Activated naive CD8-positive, alpha-beta T cell treated with anti-CD3 and anti-CD28 coated beads for 36 hours (primary cell): ENCODE data around the gene SPANXC. TPM values are rescaled to one million over a fixed set of nuclear protein-coding genes. Genes with fewer than 3 reads are reported as not detected.
"Not testable (repeated sequence)": the region's sequence is repeated elsewhere in the genome, so short reads cannot be mapped to it uniquely, and the experiment has no call there.

Source experiments
- DNase-seq: peaks from one replicate; pipeline ENCODE4 v3.0.0; 2021
- H3K27ac Mint-ChIP-seq: one replicate; pipeline ENCODE4 v1.8.0; 2022; ENCODE audit warnings: mild to moderate bottlenecking, moderate library complexity, mixed read lengths
- H3K27me3 Mint-ChIP-seq: one replicate; pipeline ENCODE4 v1.8.0; 2022; ENCODE audit warnings: mild to moderate bottlenecking, mixed read lengths
- H3K36me3 Mint-ChIP-seq: one replicate; pipeline ENCODE4 v1.8.0; 2021; ENCODE audit warnings: mild to moderate bottlenecking, mixed read lengths
- H3K4me1 Mint-ChIP-seq: one replicate; pipeline ENCODE4 v1.8.0; 2021; ENCODE audit warnings: mixed read lengths
- H3K4me3 Mint-ChIP-seq: one replicate; pipeline ENCODE4 v1.8.0; 2022; ENCODE audit warnings: mild to moderate bottlenecking, moderate library complexity, mixed read lengths
- H3K9me3 Mint-ChIP-seq: one replicate; pipeline ENCODE4 v1.8.0; 2022; ENCODE audit warnings: mixed read lengths
- total RNA-seq, 2 experiments: library from RNA; stranded (reverse); gene quantifications; one replicate each; pipeline ENCODE4 v1.2.3, GENCODE V29; 2021

Gene SPANXC, protein sequence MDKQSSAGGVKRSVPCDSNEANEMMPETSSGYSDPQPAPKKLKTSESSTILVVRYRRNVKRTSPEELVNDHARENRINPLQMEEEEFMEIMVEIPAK
- not detected for total RNA-seq

DNA sequence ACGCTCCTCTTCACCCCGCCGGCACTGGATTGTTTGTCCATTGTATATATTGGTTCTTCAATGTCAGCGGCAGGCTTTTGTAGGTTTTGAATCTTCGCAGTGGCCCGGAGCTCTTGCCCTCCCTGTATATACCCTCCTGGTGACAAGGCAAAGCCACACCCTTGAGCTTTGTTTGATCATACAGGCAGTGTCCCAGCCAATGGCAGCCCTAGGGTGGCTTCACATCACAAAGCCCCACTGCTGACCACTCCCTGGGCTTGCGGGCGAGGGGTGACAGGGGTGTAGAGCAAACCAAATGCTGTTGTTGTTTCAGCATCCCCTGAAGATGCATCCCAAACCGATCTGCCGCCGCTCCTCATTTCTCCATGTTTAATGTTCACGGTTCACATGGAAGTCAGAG is at the start of gene SPANXC:
Gene SPANXC, minus strand, starts transcription at position 101 of the 400 bp plus-strand sequence. Its CDS starts 60 bp downstream, at position 41.
- H3K9me3 Mint-ChIP-seq, H3K4me1 Mint-ChIP-seq, H3K27ac Mint-ChIP-seq, H3K36me3 Mint-ChIP-seq, H3K27me3 Mint-ChIP-seq, DNase-seq, H3K4me3 Mint-ChIP-seq: not testable (repeated sequence)

DNA sequence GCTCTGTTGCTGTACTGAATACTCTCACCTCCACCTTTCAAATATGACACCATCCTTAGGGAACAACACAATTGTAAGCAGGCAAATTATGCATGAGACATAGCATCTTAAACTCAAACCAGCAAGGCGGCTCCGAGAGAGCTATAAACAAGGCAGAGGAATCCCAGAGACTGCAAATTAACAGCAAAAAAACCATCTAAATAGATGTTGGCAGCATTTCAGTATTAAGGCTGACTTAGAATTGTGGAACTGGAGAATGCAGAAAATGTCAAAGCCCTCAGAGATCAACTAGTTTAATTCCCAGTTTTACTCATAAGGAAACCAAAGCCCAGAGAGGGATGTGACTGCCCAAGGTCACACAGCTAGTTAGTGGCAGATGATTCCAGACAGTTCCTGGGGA is 37.2 kb upstream of the SPANXC start:
- no peak for DNase-seq
- H3K36me3 Mint-ChIP-seq = no peaks in the 10 kb centered on the region
- H3K4me3 Mint-ChIP-seq = no peak overlapping the region
- no peaks in the 10 kb centered on the region for H3K4me1 Mint-ChIP-seq
- no peak overlapping the region for H3K27ac Mint-ChIP-seq
- H3K9me3 Mint-ChIP-seq = peaks cover 1% of the 10 kb centered on the region
- no peaks in the 10 kb centered on the region for H3K27me3 Mint-ChIP-seq

- H3K27me3 Mint-ChIP-seq = no peaks in the 10 kb centered on the region
- H3K9me3 Mint-ChIP-seq = no peaks in the 10 kb centered on the region
- no peaks in the 10 kb centered on the region for H3K36me3 Mint-ChIP-seq
- H3K4me3 Mint-ChIP-seq = no peak overlapping the region
- no peak overlapping the region for H3K27ac Mint-ChIP-seq
- H3K4me1 Mint-ChIP-seq = no peaks in the 10 kb centered on the region
- no peak for DNase-seq
Observed at GRCh38 chrX:141278306-141278705, 36.0 kb upstream of the SPANXC start.

GRCh38 chrX:141258080-141258479 is 15.8 kb upstream of the SPANXC start:
- no peaks in the 10 kb centered on the region for H3K4me1 Mint-ChIP-seq
- H3K36me3 Mint-ChIP-seq = no peaks in the 10 kb centered on the region
- no peaks in the 10 kb centered on the region for H3K27me3 Mint-ChIP-seq
- no peak for DNase-seq
- peaks cover 1% of the 10 kb centered on the region for H3K9me3 Mint-ChIP-seq
- H3K27ac Mint-ChIP-seq = no peak overlapping the region
- no peak overlapping the region for H3K4me3 Mint-ChIP-seq

DNA sequence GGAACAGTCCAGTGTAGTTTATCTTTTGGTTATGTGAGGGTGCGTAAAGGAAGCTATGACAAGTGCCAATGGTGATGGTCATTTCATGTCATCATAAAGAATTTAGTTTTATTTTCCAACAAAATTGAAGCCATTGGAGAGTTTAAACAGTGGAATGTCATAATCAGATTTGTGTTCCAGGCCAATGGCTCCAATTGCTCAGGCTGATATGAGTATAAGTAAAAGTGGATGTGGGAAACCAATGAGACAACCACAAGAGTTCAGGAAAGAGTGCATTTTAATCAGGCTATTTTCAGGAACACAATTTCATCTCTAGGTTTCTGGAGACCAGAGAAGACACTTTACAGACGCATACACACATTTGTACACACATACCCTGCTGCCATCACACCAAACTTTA is 20.7 kb downstream of the SPANXC start:
- Mint-ChIP-seq H3K4me1 (no peaks in the 10 kb centered on the region), H3K27me3 (no peaks in the 10 kb centered on the region), H3K9me3 (peaks cover 3% of the 10 kb centered on the region), H3K36me3 (no peaks in the 10 kb centered on the region), H3K4me3 (no peak overlapping the region), H3K27ac (no peak overlapping the region)
- no peak for DNase-seq

DNA sequence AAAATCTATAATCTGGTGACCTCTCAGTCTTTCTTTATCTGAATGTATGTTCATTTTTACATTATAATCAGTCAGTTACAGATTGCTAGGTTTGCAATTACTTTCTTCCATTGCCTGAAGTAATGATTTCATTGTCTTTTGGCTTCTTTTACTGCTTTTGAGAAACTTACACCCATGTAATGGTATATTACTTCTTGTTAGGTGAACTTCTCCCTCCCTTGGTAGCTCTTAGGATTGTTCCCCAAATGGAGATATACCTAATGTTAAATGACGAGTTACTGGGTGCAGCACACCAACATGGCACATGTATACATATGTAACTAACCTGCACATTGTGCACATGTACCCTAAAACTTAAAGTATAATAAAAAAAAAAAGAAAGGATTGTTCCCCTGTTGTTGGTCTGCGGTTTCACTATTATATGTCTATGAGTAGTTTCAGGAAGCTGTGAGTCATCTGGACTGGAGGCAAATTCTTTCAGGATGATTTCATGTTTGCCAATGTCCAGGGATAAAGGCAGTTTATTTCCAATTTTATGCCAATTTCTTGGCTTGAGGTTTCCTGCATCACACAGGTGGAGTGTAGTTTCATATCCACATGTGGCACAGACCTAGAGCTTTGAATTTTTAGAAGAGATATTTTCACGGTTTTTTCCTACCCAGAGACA is 21.8 kb downstream of the SPANXC start:
- no peaks in the 10 kb centered on the region for H3K27me3 Mint-ChIP-seq
- H3K9me3 Mint-ChIP-seq = peaks cover 3% of the 10 kb centered on the region
- no peaks in the 10 kb centered on the region for H3K4me1 Mint-ChIP-seq
- H3K36me3 Mint-ChIP-seq = no peaks in the 10 kb centered on the region
- no peak overlapping the region for H3K4me3 Mint-ChIP-seq
- DNase-seq = no peak
- no peak overlapping the region for H3K27ac Mint-ChIP-seq

DNA sequence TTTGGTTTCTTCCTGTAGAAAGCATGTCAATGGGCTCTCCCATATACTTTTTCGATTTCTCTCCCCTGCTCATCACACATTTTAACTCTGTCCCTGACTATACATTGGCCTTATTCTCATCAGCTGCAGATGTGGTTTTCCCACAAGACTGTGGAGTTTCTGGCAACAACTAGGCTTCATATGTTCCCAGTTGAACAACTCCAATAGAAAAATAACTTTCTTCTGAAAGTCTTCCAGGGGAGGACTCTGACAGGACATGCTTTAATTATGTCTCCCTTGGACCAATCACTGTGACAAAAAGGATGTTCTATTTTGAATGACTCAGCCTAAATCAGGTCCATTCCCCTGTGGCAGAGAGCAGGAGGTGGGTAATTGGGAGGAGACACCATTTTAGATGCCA is 28.1 kb downstream of the SPANXC start:
- H3K27ac Mint-ChIP-seq = no peak overlapping the region
- DNase-seq = no peak
- no peaks in the 10 kb centered on the region for H3K4me1 Mint-ChIP-seq
- H3K4me3 Mint-ChIP-seq = no peak overlapping the region
- H3K27me3 Mint-ChIP-seq = no peaks in the 10 kb centered on the region
- no peaks in the 10 kb centered on the region for H3K36me3 Mint-ChIP-seq
- peaks cover 3% of the 10 kb centered on the region for H3K9me3 Mint-ChIP-seq

DNA sequence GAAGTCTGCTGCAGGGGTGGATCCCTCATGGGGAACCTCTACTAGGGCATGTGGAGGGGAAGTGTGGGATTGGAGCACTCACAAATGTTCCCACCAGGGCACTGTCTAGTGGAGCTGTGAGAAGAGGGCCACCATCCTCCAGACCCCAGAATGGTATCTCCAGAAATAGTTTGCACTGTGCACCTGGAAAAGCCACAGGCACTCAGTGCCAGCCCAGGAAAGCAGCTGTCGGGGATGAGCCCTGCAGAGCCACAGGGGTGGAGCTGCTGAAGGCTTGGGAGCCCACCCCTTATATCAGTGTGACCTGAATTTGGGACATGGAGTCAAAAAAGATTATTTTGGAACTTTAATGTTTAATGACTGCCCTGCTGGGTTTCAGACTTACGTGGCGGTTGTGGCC is 40.4 kb downstream of the SPANXC start:
- Mint-ChIP-seq H3K27me3 (no peaks in the 10 kb centered on the region), H3K4me1 (no peaks in the 10 kb centered on the region)
- DNase-seq = no peak

More for the DNA sequence above, 40.4 kb downstream of the SPANXC start:
- Mint-ChIP-seq H3K9me3 (no peaks in the 10 kb centered on the region), H3K36me3 (no peaks in the 10 kb centered on the region), H3K27ac (no peak overlapping the region), H3K4me3 (no peak overlapping the region)

Other genes with a start within 250 kb of the SPANXC start
- not detected for gene SPANXB1, start 239.9 kb downstream of the SPANXC start, total RNA-seq
- 1 to 10 TPM; 1.8 to 1.9 TPM for gene LDOC1, start 65.4 kb downstream of the SPANXC start, total RNA-seq